Activated CD4-positive, alpha-beta T cell treated with anti-CD3 and anti-CD28 coated beads, Interleukin-2, amount 10 ng/mL, durations not matched to agents 24 days and 14 days (primary cell): ENCODE measurements around the gene DVL2. TPM values are rescaled to one million over a fixed set of nuclear protein-coding genes. Genes with fewer than 3 reads are reported as not detected.
"Not testable (repeated sequence)": the region's sequence is repeated elsewhere in the genome, so short reads cannot be mapped to it uniquely, and the experiment has no call there.

Experiments
- DNase-seq: peaks from one replicate; pipeline ENCODE4 v3.0.0; 2022
- H3K27ac Mint-ChIP-seq: one replicate; pipeline ENCODE4 v1.8.0; 2022; ENCODE audit warnings: mild to moderate bottlenecking, mixed read lengths
- H3K27me3 Mint-ChIP-seq: one replicate; pipeline ENCODE4 v1.8.0; 2022; ENCODE audit warnings: mixed read lengths
- H3K36me3 Mint-ChIP-seq: one replicate; pipeline ENCODE4 v1.8.0; 2022; ENCODE audit warnings: low read depth, mild to moderate bottlenecking, mixed read lengths
- H3K4me1 Mint-ChIP-seq: one replicate; pipeline ENCODE4 v1.8.0; 2021; ENCODE audit warnings: mixed read lengths
- H3K4me3 Mint-ChIP-seq: one replicate; pipeline ENCODE4 v1.8.0; 2022; ENCODE audit warnings: mild to moderate bottlenecking, moderate library complexity, mixed read lengths
- H3K9me3 Mint-ChIP-seq: one replicate; pipeline ENCODE4 v1.8.0; 2021; ENCODE audit warnings: mixed read lengths
- intact Hi-C: fragments of 100-400 bp; cut with micrococcal nuclease; formaldehyde crosslinking; loops from one replicate; pipeline ENCODE4 v1.15.1; 2023
- total RNA-seq: library from RNA; stranded (reverse); gene quantifications from 2 replicates; pipeline ENCODE4 v1.2.3, GENCODE V29; 2022

The DVL2 gene
- total RNA-seq, 1 donor from 2014 or later: 77.7 TPM

- H3K4me3 Mint-ChIP-seq: peak overlapping the region; percentile 95
- H3K4me1 Mint-ChIP-seq: peaks cover 52% of the 10 kb centered on the region
- peak overlapping the region; percentile 95 for H3K27ac Mint-ChIP-seq
- no peaks in the 10 kb centered on the region for H3K27me3 Mint-ChIP-seq
- no peaks in the 10 kb centered on the region for H3K9me3 Mint-ChIP-seq
- H3K36me3 Mint-ChIP-seq: peaks cover 44% of the 10 kb centered on the region
- no peak for DNase-seq
- intact Hi-C loops: loop anchor here (5.0 kb wide), 2 partner anchors 312 to 437 kb away; partner anchors contain the start of genes SENP3, TP53 and WRAP53
Measured at GRCh38 chr17:7249830-7250229, 15.5 kb upstream of the DVL2 start.

- Mint-ChIP-seq H3K4me3 (peak overlapping the region; percentile 95), H3K9me3 (no peaks in the 10 kb centered on the region), H3K4me1 (peaks cover 50% of the 10 kb centered on the region), H3K36me3 (peaks cover 45% of the 10 kb centered on the region), H3K27me3 (no peaks in the 10 kb centered on the region), H3K27ac (peak overlapping the region; percentile 71)
- intact Hi-C loops: no loop called here
- DNase-seq: no peak
Measured at GRCh38 chr17:7249214-7249613, 14.9 kb upstream of the DVL2 start.

- H3K9me3 Mint-ChIP-seq: no peaks in the 10 kb centered on the region
- H3K4me3 Mint-ChIP-seq: peak overlapping the region; percentile 95
- H3K27ac Mint-ChIP-seq: no peak overlapping the region
- peaks cover 47% of the 10 kb centered on the region for H3K4me1 Mint-ChIP-seq
- H3K36me3 Mint-ChIP-seq: peaks cover 46% of the 10 kb centered on the region
- intact Hi-C loops: no loop called here
- no peak for DNase-seq
- no peaks in the 10 kb centered on the region for H3K27me3 Mint-ChIP-seq
Measured at GRCh38 chr17:7248796-7249195, 14.5 kb upstream of the DVL2 start.

GRCh38 chr17:7246779-7247178 lies 12.5 kb upstream of the DVL2 start:
- Mint-ChIP-seq H3K27me3 (no peaks in the 10 kb centered on the region), H3K4me3 (no peak overlapping the region), H3K9me3 (no peaks in the 10 kb centered on the region), H3K4me1 (peaks cover 45% of the 10 kb centered on the region), H3K36me3 (peaks cover 39% of the 10 kb centered on the region), H3K27ac (peak overlapping the region; percentile 20)
- intact Hi-C loops: no loop called here
- no peak for DNase-seq

GRCh38 chr17:7243838-7244237 lies 9.5 kb upstream of the DVL2 start:
- H3K27ac Mint-ChIP-seq, H3K9me3 Mint-ChIP-seq, H3K27me3 Mint-ChIP-seq, DNase-seq: not testable (repeated sequence)
- Mint-ChIP-seq H3K36me3 (peaks cover 45% of the 10 kb centered on the region), H3K4me1 (peaks cover 47% of the 10 kb centered on the region), H3K4me3 (peak overlapping the region; percentile 85)
- intact Hi-C loops: loop anchor here (1.0 to 2.0 kb wide), 2 partner anchors 8 to 71 kb away; partner anchors contain the start of genes ELP5 and GPS2

GRCh38 chr17:7243453-7243729 lies 9.1 kb upstream of the DVL2 start:
- Mint-ChIP-seq H3K4me3 (peak overlapping the region; percentile 85), H3K27ac (peak overlapping the region; percentile 82), H3K27me3 (no peaks in the 10 kb centered on the region), H3K36me3 (peaks cover 46% of the 10 kb centered on the region), H3K4me1 (peaks cover 43% of the 10 kb centered on the region), H3K9me3 (no peaks in the 10 kb centered on the region)
- DNase-seq: no peak
- intact Hi-C loops: loop anchor here (1.0 to 2.0 kb wide), 2 partner anchors 9 to 71 kb away; partner anchors contain the start of genes ELP5 and GPS2

GRCh38 chr17:7242717-7243452 lies 8.6 kb upstream of the DVL2 start:
- H3K4me3 Mint-ChIP-seq: peak overlapping the region; percentile 85
- no peaks in the 10 kb centered on the region for H3K27me3 Mint-ChIP-seq
- peaks cover 42% of the 10 kb centered on the region for H3K4me1 Mint-ChIP-seq
- intact Hi-C loops: loop anchor here (1.0 to 2.0 kb wide), 2 partner anchors 9 to 72 kb away; partner anchors contain the start of genes ELP5 and GPS2
- DNase-seq: peak; percentile 98
- H3K27ac Mint-ChIP-seq: peak overlapping the region; percentile 91
- H3K36me3 Mint-ChIP-seq: peaks cover 46% of the 10 kb centered on the region
- H3K9me3 Mint-ChIP-seq: no peaks in the 10 kb centered on the region

- Mint-ChIP-seq H3K4me3 (peak within 1 kb of the TSS; percentile 85), H3K9me3 (no peaks in the 10 kb centered on the region), H3K4me1 (peaks cover 45% of the 10 kb centered on the region), H3K36me3 (peaks cover 48% of the 10 kb centered on the region), H3K27ac (peak within 1 kb of the TSS; percentile 91), H3K27me3 (no peaks in the 10 kb centered on the region)
- peak; percentile 97 for DNase-seq
- intact Hi-C loops: loop anchor here (2.0 kb wide), 1 partner anchor 73 kb away; the partner anchor contains the start of gene GPS2
Measured at GRCh38 chr17:7241783-7242716, 7.7 kb upstream of the DVL2 start, which contains the start of gene GABARAP. Gene GABARAP, minus strand, starts transcription at chr17:7242449. Its CDS starts 119 bp downstream, at chr17:7242330.

- intact Hi-C loops: no loop called here
- DNase-seq: no peak
- peaks cover 43% of the 10 kb centered on the region for H3K4me1 Mint-ChIP-seq
- H3K27ac Mint-ChIP-seq: peak overlapping the region; percentile 91
- H3K4me3 Mint-ChIP-seq: peak overlapping the region; percentile 85
- H3K9me3 Mint-ChIP-seq: no peaks in the 10 kb centered on the region
- no peaks in the 10 kb centered on the region for H3K27me3 Mint-ChIP-seq
- peaks cover 47% of the 10 kb centered on the region for H3K36me3 Mint-ChIP-seq
Measured at GRCh38 chr17:7241090-7241733, 6.9 kb upstream of the DVL2 start.

- Mint-ChIP-seq H3K4me1 (peaks cover 50% of the 10 kb centered on the region), H3K9me3 (no peaks in the 10 kb centered on the region), H3K4me3 (peak overlapping the region; percentile 99), H3K27me3 (no peaks in the 10 kb centered on the region), H3K36me3 (peaks cover 50% of the 10 kb centered on the region), H3K27ac (peak overlapping the region; percentile 95)
- intact Hi-C loops: no loop called here
- DNase-seq: no peak
Measured at GRCh38 chr17:7240375-7240774, 6.1 kb upstream of the DVL2 start.

- Mint-ChIP-seq H3K36me3 (peaks cover 54% of the 10 kb centered on the region), H3K4me3 (peak within 1 kb of the TSS; percentile 99), H3K27ac (peak within 1 kb of the TSS; percentile 95), H3K4me1 (peaks cover 59% of the 10 kb centered on the region), H3K27me3 (peaks cover 2% of the 10 kb centered on the region), H3K9me3 (no peaks in the 10 kb centered on the region)
- peak; percentile 99 for DNase-seq
- intact Hi-C loops: loop anchor here (1.0 to 10.0 kb wide), 5 partner anchors 13 to 915 kb away; partner anchors contain the start of genes EIF5A, ELP5 and PER1
Measured at GRCh38 chr17:7239091-7240027, 5.0 kb upstream of the DVL2 start, which contains the start of gene PHF23. Gene PHF23, minus strand, starts transcription at chr17:7239457. Its CDS starts 178 bp downstream, at chr17:7239279.

- Mint-ChIP-seq H3K9me3 (no peaks in the 10 kb centered on the region), H3K4me3 (peak overlapping the region; percentile 99), H3K36me3 (peaks cover 53% of the 10 kb centered on the region), H3K4me1 (peaks cover 62% of the 10 kb centered on the region), H3K27me3 (peaks cover 2% of the 10 kb centered on the region), H3K27ac (peak overlapping the region; percentile 95)
- peak; percentile 76 for DNase-seq
- intact Hi-C loops: loop anchor here (1.0 to 10.0 kb wide), 5 partner anchors 14 to 916 kb away; partner anchors contain the start of genes EIF5A, ELP5 and PER1
Measured at GRCh38 chr17:7238420-7239090, 4.2 kb upstream of the DVL2 start.
